GM23248 (cell line): ENCODE measurements around the gene DNHD1. TPM values are rescaled to one million over a fixed set of nuclear protein-coding genes. Genes with fewer than 3 reads are reported as not detected.

Experiments
- DNase-seq: peaks from one replicate; pipeline ENCODE4 v3.0.0-alpha.2; 2015
- H2AFZ ChIP-seq: fragments of 200-600 bp; sonication (generic); 2 replicates; pipeline ENCODE4 v1.6.1; 2016; ENCODE audit warnings: antibody characterized with exemption
- H3F3A ChIP-seq: fragments of 200-600 bp; sonication (generic); 2 replicates; pipeline ENCODE4 v1.6.1; 2016; ENCODE audit warnings: mild to moderate bottlenecking, antibody characterized with exemption, mixed run types; ENCODE audit not compliant: insufficient read depth
- H3K27ac ChIP-seq: fragments of 200-600 bp; sonication (generic); 2 replicates; pipeline ENCODE4 v1.5.1; 2016; ENCODE audit warnings: mild to moderate bottlenecking
- H3K27me3 ChIP-seq: fragments of 200-600 bp; sonication (generic); replicated peaks from 2 replicates; pipeline ENCODE4 v1.6.1; 2016; ENCODE audit warnings: mild to moderate bottlenecking; ENCODE audit not compliant: insufficient read depth
- H3K36me3 ChIP-seq: fragments of 200-600 bp; sonication (generic); 2 replicates; pipeline ENCODE4 v1.6.1; 2016; ENCODE audit warnings: low read depth, mild to moderate bottlenecking
- H3K4me1 ChIP-seq: fragments of 200-600 bp; sonication (generic); 2 replicates; pipeline ENCODE4 v1.6.1; 2016; ENCODE audit warnings: mild to moderate bottlenecking; ENCODE audit not compliant: insufficient read depth
- H3K4me2 ChIP-seq: fragments of 200-600 bp; sonication (generic); one replicate; pipeline ENCODE4 v1.6.1; 2016; ENCODE audit warnings: mild to moderate bottlenecking; ENCODE audit not compliant: unreplicated experiment
- H3K4me3 ChIP-seq: fragments of 200-600 bp; sonication (generic); 2 replicates; pipeline ENCODE4 v1.5.1; 2016; ENCODE audit warnings: mild to moderate bottlenecking
- H3K79me2 ChIP-seq: fragments of 200-600 bp; sonication (generic); 2 replicates; pipeline ENCODE4 v1.6.1; 2016; ENCODE audit warnings: mild to moderate bottlenecking; ENCODE audit not compliant: insufficient read depth
- H3K9ac ChIP-seq: fragments of 200-600 bp; sonication (generic); 2 replicates; pipeline ENCODE4 v1.6.1; 2016; ENCODE audit warnings: mild to moderate bottlenecking
- H3K9me2 ChIP-seq: fragments of 200-600 bp; sonication (generic); 2 replicates; pipeline ENCODE4 v1.6.1; 2016; ENCODE audit warnings: mixed run types, mild to moderate bottlenecking, moderate library complexity; ENCODE audit not compliant: insufficient read depth
- H3K9me3 ChIP-seq: fragments of 200-600 bp; sonication (generic); one replicate; pipeline ENCODE4 v1.6.1; 2017; ENCODE audit warnings: low read depth
- H4K20me1 ChIP-seq: fragments of 200-600 bp; sonication (generic); 2 replicates; pipeline ENCODE4 v1.6.0; 2016; ENCODE audit not compliant: insufficient read depth
- EZH2 ChIP-seq: fragments of 200-600 bp; sonication (generic); IDR thresholded peaks from 2 replicates; pipeline ENCODE4 v1.6.1; 2018; ENCODE audit warnings: antibody characterized with exemption, mild to moderate bottlenecking; ENCODE audit not compliant: insufficient read depth, poor library complexity, severe bottlenecking
- EZH2phosphoT487 ChIP-seq: fragments of 200-600 bp; sonication (generic); IDR thresholded peaks from 2 replicates; pipeline ENCODE4 v1.6.1; 2018; ENCODE audit warnings: antibody characterized with exemption, moderate library complexity, mild to moderate bottlenecking, low read depth; ENCODE audit not compliant: insufficient read depth
- WGBS, 2 experiments: methylation state at CpG; one replicate each; pipeline ENCODE4 v1.1.6; 2015 to 2017; ENCODE audit warnings: low lambda C conversion rate in 2 of 2, low coverage in 1 of 2; ENCODE audit errors: missing lambda C conversion rate in 2 of 2; 5-methylcytosine and 5-hydroxymethylcytosine counted together
- in situ Hi-C: fragments of 300-500 bp; cut with MboI; formaldehyde crosslinking; loops from 2 replicates; pipeline ENCODE4 v1.15.0; 2020
- polyA plus RNA-seq: library from polyadenylated mRNA; unstranded; fragments of >200 nt; fragmentation: Nextera tagmentation; extraction: Ambion mirVana; gene quantifications from 2 replicates; pipeline ENCODE4 v1.2.1, GENCODE V29; 2016
- total RNA-seq: library from RNA; depleted of rRNA; stranded (reverse); fragments of >200 nt; shearing (Covaris generic); gene quantifications from 2 replicates; pipeline ENCODE4 v1.2.3, GENCODE V29; 2014

Gene DNHD1
- total and polyA plus RNA-seq, 2 experiments from 2014 or later, result 1.1 to 2.2 TPM

DNA sequence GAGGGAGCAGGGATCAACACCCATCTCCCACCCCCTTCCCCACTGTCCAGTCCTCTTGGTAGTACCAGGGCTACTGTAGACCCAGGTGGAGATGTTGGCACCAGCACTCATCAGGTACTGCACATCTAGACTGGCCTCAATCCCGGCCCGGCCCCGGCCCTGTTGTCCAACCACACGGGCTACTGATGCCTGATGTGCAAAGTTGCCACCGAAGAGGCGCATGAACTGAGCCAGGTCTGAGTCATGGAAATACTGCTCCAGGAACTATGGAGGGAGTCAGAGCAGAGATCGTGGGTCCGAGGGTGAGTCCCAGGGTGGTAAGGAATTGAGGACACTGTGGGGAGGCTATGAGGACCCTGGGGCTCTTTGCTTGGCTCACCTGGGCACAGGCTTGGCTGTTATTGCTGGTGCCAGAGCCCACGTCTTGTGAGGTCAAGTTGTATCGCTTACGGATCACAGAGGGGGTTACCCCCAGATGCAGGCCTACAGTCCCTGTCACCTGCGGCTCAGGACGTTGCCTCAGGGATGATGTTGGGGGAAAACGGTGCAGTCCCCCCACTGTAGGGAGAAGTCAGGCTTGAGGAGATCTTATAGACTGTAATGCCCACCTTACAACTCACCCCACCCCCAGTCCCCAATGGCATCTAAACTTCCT lies 119.6 kb downstream of the DNHD1 start:
- 0 out of 2 replicates have a peak overlapping the region, but pooled peaks have one; percentile 8 for H3K27ac ChIP-seq

DNA sequence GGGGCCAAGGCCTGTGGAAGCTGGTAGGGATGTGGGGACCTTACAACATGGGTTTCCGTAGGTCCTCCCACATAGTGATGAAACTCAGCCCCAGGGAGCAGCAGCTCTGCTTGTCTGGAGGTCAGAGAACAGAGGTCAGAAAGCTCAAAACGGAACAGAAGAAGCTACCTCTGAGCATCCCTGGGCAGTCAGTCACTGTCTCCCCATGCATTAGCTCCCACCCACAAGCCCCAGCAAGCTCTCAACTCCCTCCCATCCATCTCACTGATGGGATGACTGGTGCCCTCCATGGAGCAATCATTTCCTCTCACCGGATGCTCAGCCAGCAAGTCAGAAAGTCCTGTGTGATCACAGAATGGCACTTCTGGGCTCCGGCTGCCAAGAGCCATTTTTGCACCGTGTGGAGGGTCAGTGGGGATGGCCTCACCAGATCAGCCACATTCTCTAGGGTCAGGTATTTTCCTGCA lies 120.3 kb downstream of the DNHD1 start:
- H3K4me2 ChIP-seq, result peak overlapping the region; percentile 97
- in situ Hi-C loops, result no loop called here
- H3K27ac ChIP-seq, result peak overlapping the region; percentile 73; the same call in 1 of the 2 replicates
- H3F3A ChIP-seq, result peaks cover 31% of the 10 kb centered on the region
- DNase-seq, result peak; percentile 59
- H3K9me3 ChIP-seq, result no peaks in the 10 kb centered on the region
- no peaks in the 10 kb centered on the region for H3K27me3 ChIP-seq
- H3K4me1 ChIP-seq, result peaks cover 25% of the 10 kb centered on the region
- no peaks in the 10 kb centered on the region for H3K36me3 ChIP-seq
- H4K20me1 ChIP-seq, result no peaks in the 10 kb centered on the region
- peaks cover 15% of the 10 kb centered on the region; the same call in 1 of the 2 replicates for H3K79me2 ChIP-seq
- H3K9me2 ChIP-seq, result no peaks in the 10 kb centered on the region
- 48 to 56% methylated on average over 5 of the region's 5 CpGs for WGBS, 2 experiments
- H2AFZ ChIP-seq, result 0 out of 2 replicates have a peak overlapping the region, but pooled peaks have one; percentile 90
- peak overlapping the region; percentile 84 for H3K4me3 ChIP-seq
- peak overlapping the region; percentile 87 for H3K9ac ChIP-seq
- TF ChIP-seq EZH2 (no peak), EZH2phosphoT487 (no peak)

More for the DNA sequence above, 119.6 kb downstream of the DNHD1 start:
- Histone ChIP-seq H3K4me2 (no peak overlapping the region), H2AFZ (no peak overlapping the region), H3K4me3 (no peak overlapping the region), H4K20me1 (no peaks in the 10 kb centered on the region), H3F3A (peaks cover 31% of the 10 kb centered on the region), H3K4me1 (peaks cover 25% of the 10 kb centered on the region), H3K36me3 (no peaks in the 10 kb centered on the region), H3K79me2 (peaks cover 16% of the 10 kb centered on the region), H3K9ac (no peak overlapping the region), H3K9me3 (no peaks in the 10 kb centered on the region), H3K27me3 (no peaks in the 10 kb centered on the region), H3K9me2 (no peaks in the 10 kb centered on the region)
- TF ChIP-seq EZH2phosphoT487, result no peak
- no peak for TF ChIP-seq EZH2
- in situ Hi-C loops, result no loop called here
- WGBS, 2 experiments, result 88 to 93% methylated on average over 12 to 14 of the region's 14 CpGs
- DNase-seq, result peak; percentile 31

DNA sequence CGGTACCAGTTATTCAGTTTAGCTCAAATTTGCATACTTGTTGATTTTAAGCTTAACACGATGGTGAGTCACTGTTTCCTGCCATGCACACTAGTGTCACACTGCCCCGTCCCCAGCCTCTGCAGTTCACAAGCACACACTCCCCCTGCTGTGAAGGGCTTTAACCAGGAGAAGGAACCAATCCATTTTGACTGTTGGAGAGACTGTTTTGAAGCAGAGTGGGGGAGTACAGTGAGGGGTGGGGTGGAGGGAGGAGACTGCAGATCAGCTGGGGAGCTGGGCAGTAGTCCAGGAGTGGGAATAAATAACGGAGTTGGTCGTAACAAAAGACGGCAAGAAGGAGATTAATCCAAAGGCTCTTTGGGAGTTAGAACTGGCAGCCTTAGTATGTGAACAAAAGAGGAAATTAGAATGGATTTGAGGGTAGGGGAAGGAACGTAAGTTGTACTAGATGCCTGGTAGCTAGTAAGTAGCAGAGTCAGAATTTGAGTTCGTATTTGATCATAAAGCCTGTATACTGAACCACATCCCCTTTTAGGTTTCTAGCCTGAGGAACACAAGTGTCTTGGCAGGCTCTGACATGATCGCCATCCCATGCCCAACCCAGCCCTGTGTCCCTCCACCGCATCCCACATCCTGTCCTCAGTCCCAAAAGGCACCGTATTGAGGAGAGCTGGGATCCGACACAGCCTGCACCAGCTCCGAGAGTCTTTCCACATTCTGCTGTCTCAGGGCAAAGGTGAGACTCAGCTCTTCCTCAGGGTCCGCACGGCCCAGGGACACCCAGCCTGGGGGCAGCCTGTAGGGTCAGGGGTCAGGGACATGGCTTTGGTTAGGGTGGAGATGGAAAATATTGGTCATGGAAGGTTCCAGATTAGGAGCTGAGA lies 121.3 kb downstream of the DNHD1 start:
- H3K4me1 ChIP-seq, result peaks cover 18% of the 10 kb centered on the region
- H3K9me2 ChIP-seq, result no peaks in the 10 kb centered on the region
- peak overlapping the region; percentile 73 for H3K27ac ChIP-seq
- H4K20me1 ChIP-seq, result no peaks in the 10 kb centered on the region
- 2 to 3% methylated on average over 15 of the region's 15 CpGs for WGBS, 2 experiments
- no peaks in the 10 kb centered on the region for H3K9me3 ChIP-seq
- TF ChIP-seq EZH2 (no peak), EZH2phosphoT487 (no peak)
- in situ Hi-C loops, result no loop called here
- DNase-seq, result peak; percentile 90
- no peaks in the 10 kb centered on the region for H3K36me3 ChIP-seq
- peak overlapping the region; percentile 90 for H2AFZ ChIP-seq
- peak overlapping the region; percentile 84 for H3K4me3 ChIP-seq
- H3F3A ChIP-seq, result peaks cover 21% of the 10 kb centered on the region
- H3K9ac ChIP-seq, result peak overlapping the region; percentile 87
- peak overlapping the region; percentile 97 for H3K4me2 ChIP-seq
- no peaks in the 10 kb centered on the region for H3K27me3 ChIP-seq
- peaks cover 15% of the 10 kb centered on the region; the same call in 1 of the 2 replicates for H3K79me2 ChIP-seq

DNA sequence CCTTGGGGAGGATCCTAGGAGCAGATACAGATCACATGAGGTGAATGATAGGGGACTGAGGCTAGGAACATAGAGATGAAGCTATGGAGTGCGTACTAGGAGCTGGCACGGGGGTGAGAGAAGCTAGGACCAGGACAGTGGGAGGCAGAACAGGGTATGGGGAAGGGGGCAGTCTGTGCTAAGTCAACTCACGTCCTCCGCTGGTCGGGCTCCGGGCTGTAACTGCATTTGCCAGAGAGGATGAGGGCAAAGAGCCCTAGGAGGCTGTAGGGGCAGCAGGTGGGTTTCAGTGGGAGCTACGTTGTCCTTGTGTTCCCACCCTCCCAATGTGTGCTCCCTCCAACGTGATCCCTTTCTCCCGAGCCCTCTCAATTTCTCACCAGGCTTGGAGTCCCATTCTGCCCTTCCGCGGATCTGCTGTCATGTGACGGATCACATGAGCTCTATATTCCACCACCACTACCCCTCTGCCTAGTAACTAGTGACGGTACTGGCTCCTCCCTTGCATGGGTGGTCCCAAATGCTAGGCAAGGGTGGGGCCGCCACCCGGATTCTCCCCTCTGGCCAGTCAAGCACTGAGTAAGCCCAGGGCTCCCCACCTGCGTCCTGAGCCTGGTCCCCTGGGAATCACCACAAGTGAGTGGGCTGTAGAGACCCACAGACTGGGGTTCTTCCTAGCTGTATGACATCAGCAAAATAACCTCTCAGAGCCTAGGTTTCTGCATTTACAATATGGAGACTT lies 122.1 kb downstream of the DNHD1 start, which contains the start of gene TPP1:
TPP1 (minus strand) TSS at position 419 of the 742 bp plus-strand sequence; CDS start at position 397, 22 bp downstream.
- Histone ChIP-seq H3K9ac (peak within 1 kb of the TSS; percentile 87), H2AFZ (peak within 1 kb of the TSS; percentile 90), H3K4me1 (peaks cover 18% of the 10 kb centered on the region), H3F3A (peaks cover 14% of the 10 kb centered on the region), H3K9me3 (no peaks in the 10 kb centered on the region), H4K20me1 (no peaks in the 10 kb centered on the region), H3K27me3 (no peaks in the 10 kb centered on the region), H3K4me3 (peak within 1 kb of the TSS; percentile 84), H3K36me3 (no peaks in the 10 kb centered on the region), H3K4me2 (peak within 1 kb of the TSS; percentile 97), H3K9me2 (no peaks in the 10 kb centered on the region), H3K27ac (peak within 1 kb of the TSS; percentile 73), H3K79me2 (peaks cover 15% of the 10 kb centered on the region; the same call in 1 of the 2 replicates)
- peak; percentile 96 for DNase-seq
- 0 to 3% methylated on average over 16 of the region's 16 CpGs for WGBS, 2 experiments
- no peak for TF ChIP-seq EZH2phosphoT487
- TF ChIP-seq EZH2, result no peak
- in situ Hi-C loops, result no loop called here
